ENCODE results near the gene SCYL3. TPM values are rescaled to one million over a fixed set of nuclear protein-coding genes. Genes with fewer than 3 reads are reported as not detected.

SCYL3 gene
- total RNA-seq, 1 experiment from 2014 or later = 5.9 TPM

GRCh38 chr1:169838942-169839341 lies 54.8 kb downstream of the SCYL3 start:
- TF ChIP-seq CTCF (IDR thresholded peaks at IDR 0.05; ENCODE audit: insufficient read depth in 1 of 2, low read depth in 1 of 2, low read length in 1 of 2, severe bottlenecking in 1 of 2, unreplicated experiment in 1 of 2) = no peak
- Mint-ChIP-seq H3K27ac (ENCODE audit: unreplicated experiment) (no peak overlapping the region), H3K36me3 (ENCODE audit: insufficient read depth, unreplicated experiment) (peaks cover 36% of the 10 kb centered on the region), H3K9me3 (ENCODE audit: unreplicated experiment) (no peaks in the 10 kb centered on the region), H3K27me3 (ENCODE audit: insufficient read depth, unreplicated experiment) (no peaks in the 10 kb centered on the region), H3K4me3 (ENCODE audit: unreplicated experiment) (no peak overlapping the region), H3K4me1 (ENCODE audit: low read depth, unreplicated experiment) (no peaks in the 10 kb centered on the region)
- no peaks in the 10 kb centered on the region for H3K36me3 ChIP-seq (ENCODE audit: control insufficient read depth, insufficient read depth, low read length)
- no peak overlapping the region for H3K4me3 ChIP-seq (ENCODE audit: low read depth, low read length)
- no peak for DNase-seq
- BruUV-seq (replicated peaks) = no TSS peak
- intact Hi-C loops (cut with micrococcal nuclease; ENCODE audit: unreplicated experiment) = no loop called here
- H3K27me3 ChIP-seq (replicated peaks; ENCODE audit: control insufficient read depth, insufficient read depth, low read length) = no peaks in the 10 kb centered on the region
- ChIA-PET POLR2A (no interaction called here), CTCF (no interaction called here)
- no peaks in the 10 kb centered on the region for H3K9me3 ChIP-seq
- no peaks in the 10 kb centered on the region for H3K4me1 ChIP-seq

GRCh38 chr1:169836198-169836597 lies 57.5 kb downstream of the SCYL3 start:
- Mint-ChIP-seq H3K36me3 (ENCODE audit: insufficient read depth, unreplicated experiment) (peaks cover 38% of the 10 kb centered on the region), H3K4me3 (ENCODE audit: unreplicated experiment) (no peak overlapping the region), H3K27ac (ENCODE audit: unreplicated experiment) (no peak overlapping the region), H3K4me1 (ENCODE audit: low read depth, unreplicated experiment) (no peaks in the 10 kb centered on the region), H3K27me3 (ENCODE audit: insufficient read depth, unreplicated experiment) (no peaks in the 10 kb centered on the region), H3K9me3 (ENCODE audit: unreplicated experiment) (no peaks in the 10 kb centered on the region)
- TF ChIP-seq CTCF (IDR thresholded peaks at IDR 0.05; ENCODE audit: insufficient read depth in 1 of 2, low read depth in 1 of 2, low read length in 1 of 2, severe bottlenecking in 1 of 2, unreplicated experiment in 1 of 2) = no peak
- intact Hi-C loops (cut with micrococcal nuclease; ENCODE audit: unreplicated experiment) = no loop called here
- BruUV-seq (replicated peaks) = no TSS peak
- CTCF ChIA-PET = no interaction called here
- Histone ChIP-seq H3K9me3 (no peaks in the 10 kb centered on the region), H3K36me3 (ENCODE audit: control insufficient read depth, insufficient read depth, low read length) (no peaks in the 10 kb centered on the region; the same call in 1 of the 2 replicates), H3K4me3 (ENCODE audit: low read depth, low read length) (no peak overlapping the region), H3K4me1 (no peaks in the 10 kb centered on the region), H3K27me3 (replicated peaks; ENCODE audit: control insufficient read depth, insufficient read depth, low read length) (no peaks in the 10 kb centered on the region)
- no peak for DNase-seq
- POLR2A ChIA-PET = no interaction called here

DNA sequence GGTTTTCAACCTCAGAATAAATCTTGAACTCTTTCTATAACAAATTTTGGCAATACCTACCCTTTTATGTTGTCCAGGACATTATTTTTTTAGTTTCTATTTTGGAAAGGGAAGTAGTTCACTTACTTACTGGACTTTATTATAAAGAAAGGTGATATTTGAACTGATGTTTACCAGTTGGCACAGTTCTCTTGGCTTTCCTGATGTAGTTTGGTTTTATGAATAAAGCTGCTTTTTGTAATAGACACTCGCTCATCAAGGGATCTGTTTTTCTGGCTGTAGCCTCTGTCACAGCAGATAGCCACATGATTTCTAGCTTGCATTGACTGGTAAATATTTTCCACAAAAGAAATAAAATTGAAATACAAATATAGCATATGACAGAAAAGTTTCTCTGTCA lies 58.0 kb downstream of the SCYL3 start:
- Histone ChIP-seq H3K9me3 (no peaks in the 10 kb centered on the region), H3K4me3 (ENCODE audit: low read depth, low read length) (no peak overlapping the region), H3K36me3 (ENCODE audit: control insufficient read depth, insufficient read depth, low read length) (no peaks in the 10 kb centered on the region; the same call in 1 of the 2 replicates), H3K4me1 (no peaks in the 10 kb centered on the region), H3K27me3 (replicated peaks; ENCODE audit: control insufficient read depth, insufficient read depth, low read length) (no peaks in the 10 kb centered on the region)
- intact Hi-C loops (cut with micrococcal nuclease; ENCODE audit: unreplicated experiment) = no loop called here
- POLR2A ChIA-PET = no interaction called here
- H3K36me3 Mint-ChIP-seq (ENCODE audit: insufficient read depth, unreplicated experiment) = peaks cover 38% of the 10 kb centered on the region
- no peak overlapping the region for H3K27ac Mint-ChIP-seq (ENCODE audit: unreplicated experiment)
- H3K4me3 Mint-ChIP-seq (ENCODE audit: unreplicated experiment) = no peak overlapping the region
- DNase-seq = no peak
- H3K4me1 Mint-ChIP-seq (ENCODE audit: low read depth, unreplicated experiment) = no peaks in the 10 kb centered on the region
- CTCF ChIA-PET = no interaction called here
- no peaks in the 10 kb centered on the region for H3K27me3 Mint-ChIP-seq (ENCODE audit: insufficient read depth, unreplicated experiment)
- no peak for TF ChIP-seq CTCF (IDR thresholded peaks at IDR 0.05; ENCODE audit: insufficient read depth in 1 of 2, low read depth in 1 of 2, low read length in 1 of 2, severe bottlenecking in 1 of 2, unreplicated experiment in 1 of 2)
- H3K9me3 Mint-ChIP-seq (ENCODE audit: unreplicated experiment) = no peaks in the 10 kb centered on the region
- BruUV-seq (replicated peaks) = no TSS peak
